OCI-LY7 (cell line): Measurements from ENCODE around the gene DUSP19. TPM values are rescaled to one million over a fixed set of nuclear protein-coding genes. Genes with fewer than 3 reads are reported as not detected.
"Not testable (repeated sequence)": the region's sequence is repeated elsewhere in the genome, so short reads cannot be mapped to it uniquely, and the experiment has no call there.

Experiments
- BruUV-seq: library from RNA; stranded (reverse); fragments of 400-500 nt; replicated peaks from 2 replicates; lab custom pipeline; 2021; lab: Mats Ljungman, UMichigan
- CTCF ChIA-PET: fragments of 300-600 bp; sonication (Branson Sonifier 250); formaldehyde crosslinking; loops from one replicate; lab custom pipeline; 2022; ENCODE audit warnings: antibody characterized with exemption; ENCODE audit not compliant: unreplicated experiment; lab: Charles Lee
- POLR2A ChIA-PET: fragments of 300-600 bp; sonication (Branson Sonifier 250); formaldehyde crosslinking; loops from one replicate; lab custom pipeline; 2022; ENCODE audit warnings: antibody characterized with exemption; lab: Charles Lee
- DNase-seq: peaks from one replicate; pipeline ENCODE4 v3.0.0-alpha.2; 2015; ENCODE audit warnings: low spot score
- H2AFZ ChIP-seq: fragments of 200-600 bp; sonication (generic), shearing (Covaris generic); 2 replicates; pipeline ENCODE4 v1.6.1; 2014; ENCODE audit warnings: mild to moderate bottlenecking, antibody characterized with exemption, low read length, moderate library complexity
- H3K27ac ChIP-seq: fragments of 200-600 bp; sonication (generic); 2 replicates; pipeline ENCODE4 v1.5.1; 2014; ENCODE audit warnings: mixed run types, low read depth, mild to moderate bottlenecking, moderate library complexity, low read length, inconsistent platforms; ENCODE audit not compliant: poor library complexity, severe bottlenecking
- H3K36me3 ChIP-seq: fragments of 200-600 bp; sonication (generic); 2 replicates; pipeline ENCODE4 v1.6.1; 2014; ENCODE audit warnings: mild to moderate bottlenecking, antibody characterized with exemption, low read length, moderate library complexity, mixed read lengths; ENCODE audit not compliant: insufficient read depth
- H3K4me1 ChIP-seq: fragments of 200-600 bp; sonication (generic); 2 replicates; pipeline ENCODE4 v1.5.1; 2014; ENCODE audit warnings: mild to moderate bottlenecking, low read length; ENCODE audit not compliant: insufficient read depth, poor library complexity, severe bottlenecking
- H3K4me2 ChIP-seq: fragments of 200-600 bp; sonication (generic); 2 replicates; pipeline ENCODE4 v1.6.1; 2014; ENCODE audit warnings: mild to moderate bottlenecking, low read length
- H3K4me3 ChIP-seq: fragments of 200-600 bp; sonication (generic); 2 replicates; pipeline ENCODE4 v1.5.1; 2014; ENCODE audit warnings: mild to moderate bottlenecking, low read depth, low read length; ENCODE audit not compliant: poor library complexity, severe bottlenecking
- H3K79me2 ChIP-seq: fragments of 200-600 bp; sonication (generic); 2 replicates; pipeline ENCODE4 v1.6.1; 2016; ENCODE audit warnings: low read depth, mild to moderate bottlenecking, low read length, moderate library complexity, mixed read lengths; ENCODE audit not compliant: insufficient read depth
- H3K9me2 ChIP-seq: fragments of 200-600 bp; sonication (generic); 2 replicates; pipeline ENCODE4 v1.6.1; 2016; ENCODE audit warnings: mild to moderate bottlenecking, low read length, mixed read lengths; ENCODE audit not compliant: insufficient read depth
- H3K9me3 ChIP-seq: fragments of 200-600 bp; sonication (generic); 2 replicates; pipeline ENCODE4 v1.6.1; 2014; ENCODE audit warnings: mild to moderate bottlenecking, mixed run types, low read length, mixed read lengths
- H4K20me1 ChIP-seq: fragments of 200-600 bp; sonication (generic); 2 replicates; pipeline ENCODE4 v1.6.1; 2014; ENCODE audit warnings: mild to moderate bottlenecking, antibody characterized with exemption, low read length, moderate library complexity, mixed read lengths; ENCODE audit not compliant: insufficient read depth
- EZH2phosphoT487 ChIP-seq: fragments of 200-600 bp; sonication (generic); IDR thresholded peaks from 2 replicates; pipeline ENCODE4 v1.6.1; 2018; ENCODE audit warnings: low read depth, borderline replicate concordance, mild to moderate bottlenecking, mixed run types, antibody characterized with exemption, low read length, moderate library complexity, mixed read lengths
- intact Hi-C: fragments of 100-400 bp; cut with micrococcal nuclease; formaldehyde crosslinking; loops from one replicate; pipeline ENCODE4 v1.10.0; 2022; ENCODE audit not compliant: unreplicated experiment
- total RNA-seq, 2 experiments: library from RNA; depleted of rRNA in 1 of 2; stranded (reverse); fragments of >200 nt in 1 of 2; shearing (Covaris generic) in 1 of 2; gene quantifications; 2 replicates each; pipeline ENCODE4 v1.2.3, GENCODE V29; 2014 to 2022
- TF ChIP-seq, protein P1 (sequence below): fragments of 200-600 bp; sonication (generic); conservative IDR thresholded peaks from 2 replicates; pipeline ENCODE4 v1.5.1; 2014; ENCODE audit warnings: mild to moderate bottlenecking, antibody characterized with exemption, low read length, moderate library complexity, mixed read lengths

DUSP19 gene
- total RNA-seq, 2 experiments from 2014 or later = 1.2 to 3.9 TPM

GRCh38 chr2:183040604-183041003 is 37.9 kb upstream of the DUSP19 start:
- no TSS peak for BruUV-seq
- no peak overlapping the region for H2AFZ ChIP-seq
- POLR2A ChIA-PET = interaction anchor here (0.6 to 2.1 kb wide), 2 partner anchors 37 to 38 kb away, joined by 3 to 6 read pairs; partner anchors contain the start of gene DUSP19
- no peaks in the 10 kb centered on the region for H3K79me2 ChIP-seq
- no peaks in the 10 kb centered on the region for H3K9me2 ChIP-seq
- H4K20me1 ChIP-seq = peaks cover 10% of the 10 kb centered on the region; the same call in 1 of the 2 replicates
- no peak for TF ChIP-seq EZH2phosphoT487
- TF ChIP-seq, protein P1, sequence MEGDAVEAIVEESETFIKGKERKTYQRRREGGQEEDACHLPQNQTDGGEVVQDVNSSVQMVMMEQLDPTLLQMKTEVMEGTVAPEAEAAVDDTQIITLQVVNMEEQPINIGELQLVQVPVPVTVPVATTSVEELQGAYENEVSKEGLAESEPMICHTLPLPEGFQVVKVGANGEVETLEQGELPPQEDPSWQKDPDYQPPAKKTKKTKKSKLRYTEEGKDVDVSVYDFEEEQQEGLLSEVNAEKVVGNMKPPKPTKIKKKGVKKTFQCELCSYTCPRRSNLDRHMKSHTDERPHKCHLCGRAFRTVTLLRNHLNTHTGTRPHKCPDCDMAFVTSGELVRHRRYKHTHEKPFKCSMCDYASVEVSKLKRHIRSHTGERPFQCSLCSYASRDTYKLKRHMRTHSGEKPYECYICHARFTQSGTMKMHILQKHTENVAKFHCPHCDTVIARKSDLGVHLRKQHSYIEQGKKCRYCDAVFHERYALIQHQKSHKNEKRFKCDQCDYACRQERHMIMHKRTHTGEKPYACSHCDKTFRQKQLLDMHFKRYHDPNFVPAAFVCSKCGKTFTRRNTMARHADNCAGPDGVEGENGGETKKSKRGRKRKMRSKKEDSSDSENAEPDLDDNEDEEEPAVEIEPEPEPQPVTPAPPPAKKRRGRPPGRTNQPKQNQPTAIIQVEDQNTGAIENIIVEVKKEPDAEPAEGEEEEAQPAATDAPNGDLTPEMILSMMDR = no peak
- no peaks in the 10 kb centered on the region for H3K36me3 ChIP-seq
- no peak overlapping the region for H3K4me2 ChIP-seq
- CTCF ChIA-PET = no interaction called here
- no peaks in the 10 kb centered on the region for H3K9me3 ChIP-seq
- no peak overlapping the region for H3K27ac ChIP-seq
- no peak for DNase-seq
- H3K4me3 ChIP-seq = no peak overlapping the region
- peaks cover 25% of the 10 kb centered on the region for H3K4me1 ChIP-seq
- intact Hi-C loops = no loop called here

GRCh38 chr2:183043580-183043979 is 35.0 kb upstream of the DUSP19 start:
- intact Hi-C loops, CTCF ChIA-PET: not testable (repeated sequence)

DNA sequence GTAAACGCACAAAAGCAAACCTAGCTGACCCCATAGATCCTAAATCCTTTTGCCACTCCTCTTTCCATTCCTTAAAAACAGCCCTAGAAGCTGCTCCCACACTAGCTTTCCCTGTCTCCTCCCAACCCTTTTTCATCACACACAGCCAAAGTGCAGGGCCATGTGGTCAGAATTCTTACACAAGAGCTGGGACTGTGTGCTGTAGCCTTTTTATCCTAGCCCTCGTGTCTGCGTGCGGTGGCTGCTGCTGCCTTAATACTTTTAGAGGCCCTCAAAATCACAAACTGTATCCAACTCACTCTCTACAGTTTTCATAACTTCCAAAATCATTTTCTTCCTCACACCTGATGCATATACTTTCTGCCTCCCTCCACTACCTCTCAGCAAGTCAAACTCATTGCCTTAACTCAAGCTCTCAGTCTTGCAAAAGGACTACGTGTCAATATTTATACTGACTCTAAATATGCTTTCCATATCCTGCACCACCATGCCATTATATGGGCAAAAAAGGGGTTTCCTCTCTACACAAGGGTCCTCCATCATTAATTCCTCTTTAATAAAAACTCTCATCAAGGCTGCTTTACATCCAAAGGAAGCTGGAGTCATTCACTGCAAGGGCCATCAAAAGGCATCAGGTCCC is 30.9 kb upstream of the DUSP19 start:
- DNase-seq, H3K36me3 ChIP-seq, H3K79me2 ChIP-seq, H4K20me1 ChIP-seq, intact Hi-C loops, H3K9me2 ChIP-seq, H3K4me1 ChIP-seq, H3K4me3 ChIP-seq, BruUV-seq, CTCF ChIA-PET, H3K9me3 ChIP-seq, H2AFZ ChIP-seq, POLR2A ChIA-PET, H3K4me2 ChIP-seq, H3K27ac ChIP-seq: not testable (repeated sequence)

More at GRCh38 chr2:183043580-183043979, 35.0 kb upstream of the DUSP19 start:
- not testable (repeated sequence) for H3K9me3 ChIP-seq, DNase-seq, H3K4me3 ChIP-seq, H2AFZ ChIP-seq, H4K20me1 ChIP-seq, H3K4me2 ChIP-seq, H3K36me3 ChIP-seq, BruUV-seq, H3K9me2 ChIP-seq, H3K79me2 ChIP-seq, H3K27ac ChIP-seq, H3K4me1 ChIP-seq
- POLR2A ChIA-PET = interaction anchor here (0.9 kb wide), 1 partner anchor 66 kb away, joined by 4 read pairs; no protein-coding TSS in a partner anchor
